H4 (cell line): ENCODE data around the gene FASLG. TPM values are rescaled to one million over a fixed set of nuclear protein-coding genes. Genes with fewer than 3 reads are reported as not detected.
"Not testable (repeated sequence)": the region's sequence is repeated elsewhere in the genome, so short reads cannot be mapped to it uniquely, and the experiment has no call there.

Experiments
- DNase-seq: peaks from one replicate; pipeline ENCODE4 v3.0.0-alpha.2; 2015; ENCODE audit warnings: low spot score
- total RNA-seq: library from RNA; depleted of rRNA; stranded (reverse); fragments of >200 nt; shearing (Covaris generic); gene quantifications from 2 replicates; pipeline ENCODE4 v1.2.3, GENCODE V29; 2014; rRNA removed

FASLG gene, protein sequence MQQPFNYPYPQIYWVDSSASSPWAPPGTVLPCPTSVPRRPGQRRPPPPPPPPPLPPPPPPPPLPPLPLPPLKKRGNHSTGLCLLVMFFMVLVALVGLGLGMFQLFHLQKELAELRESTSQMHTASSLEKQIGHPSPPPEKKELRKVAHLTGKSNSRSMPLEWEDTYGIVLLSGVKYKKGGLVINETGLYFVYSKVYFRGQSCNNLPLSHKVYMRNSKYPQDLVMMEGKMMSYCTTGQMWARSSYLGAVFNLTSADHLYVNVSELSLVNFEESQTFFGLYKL
- total RNA-seq: not detected in 2 replicates

- DNase-seq: no peak
Observed at GRCh38 chr1:172658871-172659453, at the start of gene FASLG. FASLG (plus strand) TSS chr1:172659103; CDS start chr1:172659202, 99 bp downstream.

- DNase-seq: no peak
Observed at GRCh38 chr1:172609528-172609927, 49.4 kb upstream of the FASLG start.

DNA sequence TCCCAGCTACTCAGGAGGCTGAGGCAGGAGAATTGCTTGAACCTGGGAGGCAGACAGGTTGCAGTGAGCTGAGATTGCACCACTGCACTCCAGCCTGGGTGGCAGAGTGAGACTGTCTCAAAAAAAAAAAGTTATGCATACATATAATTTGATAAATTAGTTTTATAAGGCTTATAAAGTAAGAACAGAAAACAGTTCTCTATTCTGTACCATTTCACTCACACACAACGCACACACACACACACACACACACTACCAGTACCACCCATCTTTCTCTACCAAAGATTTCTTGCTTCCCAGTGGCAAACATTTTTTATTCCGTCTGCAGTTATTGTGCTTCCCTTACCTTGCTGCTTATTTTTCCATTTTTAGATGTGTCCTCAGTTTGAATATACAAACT, 46.4 kb upstream of the FASLG start:
- DNase-seq: no peak

DNA sequence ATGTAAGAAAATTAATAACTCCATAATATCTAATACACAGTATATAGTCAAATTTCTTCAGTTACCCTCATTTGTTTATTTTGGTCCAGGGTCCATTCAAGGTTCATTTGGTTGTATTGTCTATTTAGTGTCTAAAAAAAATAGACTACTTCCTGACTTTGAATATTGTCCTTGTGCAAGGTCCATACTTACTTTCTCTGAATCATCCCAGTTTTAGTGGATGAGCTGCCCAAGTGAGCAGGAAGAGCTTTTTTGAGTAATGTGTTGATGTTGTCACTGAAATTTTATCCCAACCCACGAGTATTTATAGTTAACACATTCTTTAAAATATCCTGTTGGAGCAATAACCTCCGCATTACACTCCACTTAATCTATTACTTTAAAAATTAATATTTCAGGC, 45.6 kb upstream of the FASLG start:
- DNase-seq: no peak

DNA sequence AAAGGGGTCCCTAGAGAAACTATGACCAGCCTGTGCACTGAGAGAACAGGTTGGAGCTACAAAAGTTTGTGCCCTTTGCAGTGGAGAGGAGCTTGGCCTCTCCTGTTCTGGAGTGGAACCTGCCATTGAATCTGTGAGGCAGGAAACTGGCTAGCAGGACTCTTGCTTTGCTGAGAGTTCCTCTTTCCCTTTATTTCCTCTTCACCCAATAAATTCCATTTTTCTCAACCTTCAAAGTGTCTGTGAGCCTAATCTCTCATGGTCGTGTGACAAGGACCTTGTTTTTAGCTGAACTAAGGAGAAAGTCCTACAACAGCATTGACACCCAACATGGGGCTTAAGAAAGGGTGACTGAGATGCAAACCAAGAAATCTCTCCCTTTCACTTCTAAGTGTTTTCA, 42.7 kb upstream of the FASLG start:
- no peak for DNase-seq

DNA sequence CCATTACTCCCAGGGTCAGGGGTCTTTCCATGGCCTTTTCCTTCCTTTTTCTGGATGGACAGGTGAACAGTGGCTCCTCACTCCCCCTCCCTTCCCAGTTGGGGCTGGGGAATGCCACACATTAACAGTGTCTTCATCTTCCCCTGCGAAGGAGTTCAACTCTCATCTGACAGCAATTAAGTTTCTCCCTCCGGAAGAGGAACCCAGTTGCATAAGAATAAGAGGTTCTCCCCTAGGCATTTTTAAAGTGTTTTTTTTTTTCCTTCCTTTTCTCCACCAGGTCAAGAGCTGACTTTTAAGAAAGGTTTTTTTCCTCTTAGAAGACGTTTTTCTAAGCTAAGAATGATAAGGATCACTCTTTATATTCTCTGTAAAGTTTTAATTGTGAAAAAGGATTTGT, 42.3 kb upstream of the FASLG start:
- DNase-seq: no peak

DNA sequence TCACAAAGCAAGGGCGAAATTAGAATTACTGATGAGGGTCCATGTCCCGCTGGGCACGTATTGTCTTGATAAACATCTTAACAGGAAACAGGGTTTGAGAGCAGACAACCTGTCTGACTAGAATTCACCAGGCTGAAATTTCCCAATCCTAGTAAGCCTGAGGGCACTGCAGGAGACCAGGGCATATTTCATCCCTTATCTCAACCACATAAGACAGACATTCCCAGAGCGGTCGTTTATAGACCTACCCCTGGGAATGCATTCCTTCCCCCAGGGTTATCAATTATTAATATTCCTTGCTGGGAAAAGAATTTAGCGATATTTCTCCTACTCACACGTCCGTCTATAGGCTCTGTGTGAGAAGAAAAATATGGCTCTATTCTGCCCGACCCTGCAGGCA, 38.3 kb upstream of the FASLG start:
- not testable (repeated sequence) for DNase-seq

DNA sequence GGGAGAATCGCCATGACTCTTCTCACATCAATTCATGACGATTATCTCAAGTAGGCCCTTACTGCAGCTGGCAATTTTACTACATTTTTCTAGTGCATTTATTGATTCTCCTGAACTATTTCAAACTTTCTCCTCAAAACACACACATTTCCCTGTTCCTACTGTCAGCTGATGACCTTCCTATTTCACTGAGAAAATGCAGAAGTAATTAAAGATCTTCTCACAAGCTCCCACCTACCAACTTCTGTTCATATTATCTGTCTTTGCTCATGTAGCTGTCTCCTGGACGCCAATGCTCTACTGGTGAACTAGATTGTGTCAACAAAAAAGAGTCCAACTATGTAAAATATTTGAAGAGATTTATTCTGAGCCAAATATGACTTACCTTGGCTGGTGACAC, 36.4 kb upstream of the FASLG start:
- no peak for DNase-seq

DNA sequence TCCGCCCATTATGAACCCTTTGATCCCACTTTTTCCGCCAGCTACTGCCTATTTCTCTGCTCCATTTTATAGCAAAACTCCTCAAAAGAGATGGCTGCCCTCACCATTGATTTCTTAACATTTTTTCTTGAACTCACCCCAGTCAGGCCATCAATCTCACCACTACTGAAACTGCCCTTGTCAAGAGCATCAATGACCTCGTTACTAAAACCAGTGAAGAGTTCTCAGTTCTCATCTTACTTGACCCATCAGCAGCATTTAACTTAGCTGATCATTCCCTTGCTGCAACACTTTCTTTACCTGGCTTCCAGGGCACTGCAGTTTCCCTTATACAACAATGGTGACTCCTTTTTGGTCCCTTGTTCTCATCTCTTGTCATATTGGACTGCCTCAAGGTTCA, 35.2 kb upstream of the FASLG start:
- DNase-seq: no peak

- DNase-seq: no peak
Observed at GRCh38 chr1:172626845-172627244, 32.1 kb upstream of the FASLG start.

GRCh38 chr1:172627702-172628101, 31.2 kb upstream of the FASLG start:
- DNase-seq: no peak

GRCh38 chr1:172628401-172628800, 30.5 kb upstream of the FASLG start:
- peak; percentile 27 for DNase-seq

DNA sequence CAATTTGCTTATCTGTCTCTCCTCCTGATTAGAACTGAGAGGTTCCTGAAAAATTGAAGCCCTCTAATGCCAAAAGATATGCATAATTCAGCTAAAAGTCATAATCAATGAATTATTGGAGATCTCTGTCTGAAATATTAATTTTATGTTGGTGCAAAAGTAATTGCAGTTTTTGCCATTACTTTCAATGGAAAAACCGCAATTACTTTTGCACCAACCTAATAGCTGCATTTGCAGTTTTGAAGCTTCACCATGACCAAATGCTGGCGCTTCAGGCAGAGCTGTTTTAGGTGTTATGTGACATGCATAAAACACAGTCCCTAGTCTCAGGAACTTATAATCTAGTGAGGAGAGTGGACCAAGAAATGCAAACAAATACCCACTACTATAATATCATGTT, 29.7 kb upstream of the FASLG start:
- no peak for DNase-seq

DNA sequence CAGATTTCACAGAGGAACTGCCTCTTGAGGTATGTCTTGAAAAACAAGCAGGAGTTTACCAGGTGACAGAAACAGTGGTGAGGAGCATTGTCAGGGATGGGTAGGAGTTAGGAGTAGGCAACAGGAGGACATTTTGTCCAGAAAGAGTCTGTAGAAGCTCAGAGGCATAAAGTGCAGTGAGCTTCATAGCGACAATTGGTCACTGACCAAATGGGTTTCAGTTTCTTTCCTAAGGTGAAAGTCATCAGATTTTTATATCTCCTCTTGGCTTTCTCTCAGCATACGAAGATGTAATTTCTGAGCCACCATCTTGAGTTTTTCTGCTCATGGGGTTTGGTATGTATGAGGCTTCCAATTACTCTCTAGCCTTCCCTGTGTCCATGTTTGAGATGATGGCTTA, 29.3 kb upstream of the FASLG start:
- DNase-seq: no peak

DNA sequence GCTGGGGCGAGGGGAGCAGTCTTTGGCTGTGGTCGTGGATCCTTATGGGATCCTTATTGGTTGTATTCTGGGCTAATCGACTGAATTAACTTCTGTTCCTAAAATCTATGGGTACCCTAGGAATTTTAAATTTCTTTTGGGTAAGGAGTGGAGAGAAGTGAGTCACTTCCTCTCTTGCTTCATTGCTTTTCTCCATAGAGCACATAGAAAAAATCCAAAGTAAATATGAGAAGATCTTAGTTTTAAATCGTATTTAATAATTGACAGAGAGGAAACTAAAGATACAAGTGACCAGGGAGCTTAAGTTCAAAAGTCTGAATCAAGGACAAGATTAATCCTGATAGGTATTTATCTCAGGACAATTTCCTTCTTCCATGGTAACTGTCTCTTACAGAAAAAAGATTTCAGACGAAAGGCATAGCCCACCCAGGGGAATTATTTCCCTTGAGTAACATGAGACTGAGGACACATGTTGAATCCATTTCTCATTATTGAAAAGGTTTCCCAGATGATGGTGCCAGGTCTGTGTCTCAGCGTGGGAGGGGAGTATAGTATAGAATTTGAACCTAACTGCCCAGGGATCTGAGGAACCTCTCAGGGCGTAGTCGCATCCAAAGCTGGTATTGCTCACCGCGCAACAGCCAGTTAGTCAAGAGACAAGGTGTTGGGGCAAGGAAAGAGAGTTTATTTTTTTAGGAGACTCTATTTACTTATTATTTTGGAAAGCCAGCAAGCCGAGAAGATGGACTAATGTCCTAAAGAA, 28.7 kb upstream of the FASLG start:
- DNase-seq: no peak

DNA sequence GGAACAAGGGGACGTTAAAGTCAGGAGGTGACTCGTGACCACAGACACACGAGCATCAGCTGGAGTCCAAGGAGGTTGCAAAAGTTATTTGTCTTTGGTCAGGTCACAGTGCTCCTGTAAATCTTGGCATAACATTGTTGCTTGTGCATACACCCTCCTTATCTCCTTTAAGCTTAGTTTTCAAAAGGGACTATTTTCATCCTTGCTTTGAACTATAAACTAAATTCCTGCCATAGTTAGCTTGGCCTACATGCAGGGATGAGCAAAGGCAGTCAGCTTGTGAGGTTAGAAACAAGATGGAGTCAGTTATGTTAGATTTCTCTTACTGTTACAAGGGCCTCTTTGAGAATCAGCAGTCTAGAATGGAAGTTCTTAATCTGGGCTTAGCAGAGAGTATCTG, 28.0 kb upstream of the FASLG start:
- no peak for DNase-seq

DNA sequence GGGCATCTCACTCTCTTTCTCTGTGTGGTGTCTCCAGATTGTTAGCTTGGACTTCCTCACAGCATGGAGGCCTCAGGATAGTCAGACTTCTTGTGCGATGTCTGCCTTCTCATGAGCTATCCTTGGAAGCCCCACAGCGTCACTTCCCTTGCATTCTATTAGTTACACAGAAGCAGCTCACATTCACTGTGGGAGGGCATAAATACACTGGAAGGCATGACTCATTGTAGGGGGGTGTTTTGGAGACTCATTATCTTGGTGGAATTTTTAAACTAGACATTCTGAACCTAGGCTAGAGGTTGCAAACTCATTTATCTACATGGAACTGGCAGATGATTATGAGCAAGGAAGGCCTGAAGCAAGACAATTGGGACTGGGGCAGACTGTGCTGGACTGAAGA, 21.4 kb upstream of the FASLG start:
- peak; percentile 73 for DNase-seq

DNA sequence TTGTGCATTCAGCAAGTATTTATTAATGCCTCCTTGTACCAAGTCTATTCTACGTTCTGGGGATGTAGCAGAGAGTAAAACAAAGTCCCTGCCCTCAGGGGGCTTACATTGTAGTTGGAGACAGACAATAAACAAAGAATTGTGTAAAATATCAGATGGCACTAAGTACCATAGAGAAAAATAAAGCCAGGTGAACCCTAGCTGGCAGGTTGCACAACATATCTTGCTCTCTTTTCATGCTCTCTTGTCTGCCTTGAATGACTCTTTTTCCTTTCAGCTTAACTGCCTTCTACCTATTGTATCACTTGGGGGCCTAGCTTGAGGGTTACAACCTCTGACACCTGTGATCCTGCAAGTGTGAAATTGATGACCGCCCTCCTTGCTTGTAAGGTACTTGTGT, 20.7 kb upstream of the FASLG start:
- no peak for DNase-seq

DNA sequence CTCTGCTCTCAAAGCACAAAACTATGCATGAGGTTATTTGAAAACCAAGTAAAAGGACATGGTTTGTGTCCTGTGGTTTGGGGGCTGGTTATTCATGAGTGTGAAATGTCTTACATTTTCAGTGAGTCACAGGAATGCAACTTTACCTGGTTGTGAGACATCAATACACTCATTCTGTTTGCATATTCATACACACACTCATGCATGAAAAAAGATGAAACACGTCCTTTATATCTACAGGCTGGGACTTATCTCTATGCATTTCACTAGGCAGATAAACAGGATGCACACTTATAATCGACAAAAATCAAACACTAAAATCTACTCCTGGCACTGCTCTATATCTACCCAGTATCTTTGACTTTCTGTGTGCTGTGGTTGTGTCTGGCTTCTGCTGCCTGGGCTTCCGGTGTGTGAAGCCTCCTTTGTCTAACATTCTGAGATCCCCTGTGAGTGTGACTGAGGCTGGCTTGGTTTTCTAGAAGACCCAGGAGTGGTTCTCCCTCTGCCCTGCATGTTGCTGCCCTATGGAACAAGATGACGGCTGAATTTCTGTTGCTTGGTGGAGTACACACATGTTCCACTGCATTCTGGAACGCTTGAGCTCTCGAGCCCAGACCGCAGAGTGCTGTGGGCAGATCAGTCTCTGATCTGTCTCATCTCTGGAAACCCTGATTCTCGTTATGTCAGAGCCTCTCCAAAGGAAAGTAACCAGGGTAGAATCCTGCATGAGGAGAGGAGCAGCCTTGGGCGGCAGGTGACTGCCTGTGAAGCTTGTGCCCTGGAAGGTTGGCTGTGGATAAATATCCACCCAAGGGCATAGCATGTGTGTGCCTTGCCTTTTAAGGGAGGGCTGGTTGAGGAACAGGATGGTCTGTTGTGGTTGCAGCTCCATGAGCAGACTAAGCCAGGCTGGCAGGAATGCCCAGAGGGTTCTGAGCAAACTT, 19.7 kb upstream of the FASLG start:
- peak; percentile 58 for DNase-seq

DNA sequence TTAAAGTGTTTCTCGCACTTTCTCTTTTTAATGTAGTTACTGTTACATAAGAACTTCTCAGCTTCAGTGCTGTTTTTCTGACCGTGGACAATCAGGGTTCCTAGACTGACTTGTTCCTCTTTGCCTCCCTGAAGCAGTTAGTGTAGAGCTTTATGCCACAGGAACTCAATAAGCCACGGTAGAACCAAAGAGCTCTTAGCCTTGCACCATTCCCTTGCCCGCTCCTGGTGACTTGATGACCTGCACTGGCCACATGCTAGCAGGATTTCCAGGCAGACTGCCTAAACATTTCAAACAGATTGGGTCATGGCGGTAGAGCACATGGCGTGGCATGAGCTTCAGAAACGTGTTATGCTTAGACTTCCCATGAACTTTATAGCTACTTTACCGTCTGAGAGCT, 18.8 kb upstream of the FASLG start:
- DNase-seq: no peak

- no peak for DNase-seq
Observed at GRCh38 chr1:172641492-172641891, 17.4 kb upstream of the FASLG start.

DNA sequence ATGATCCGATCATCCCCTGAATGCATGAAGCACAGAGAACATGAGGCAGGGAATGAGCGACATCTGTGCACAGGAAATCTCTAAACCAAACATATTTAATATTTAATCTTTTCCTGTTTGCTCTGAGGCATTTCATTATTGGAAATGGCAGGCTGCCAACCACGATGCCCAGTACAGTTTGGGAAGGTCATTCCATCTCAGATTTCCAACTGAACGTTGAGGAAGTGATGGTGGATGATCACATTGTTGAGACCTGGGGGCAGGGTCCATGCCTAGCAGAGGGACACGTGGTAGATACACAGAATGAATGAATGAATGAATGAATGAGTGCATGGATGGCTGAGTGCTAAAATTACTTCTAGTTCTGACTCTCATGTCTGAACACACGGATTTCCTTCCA, 15.9 kb upstream of the FASLG start:
- no peak for DNase-seq
